HG03558 (cell line): ENCODE measurements around the gene BTBD8.

Experiments used
- ATAC-seq: cut with Tn5 transposase; IDR thresholded peaks from one replicate; pipeline ENCODE4 v1.9.1; 2021; ENCODE audit warnings: moderate number of reproducible peaks; ENCODE audit not compliant: unreplicated experiment; ENCODE audit errors: extremely low read depth

BTBD8 gene

GRCh38 chr1:92186081-92186480 lies 105.9 kb downstream of the BTBD8 start:
- ATAC-seq = no peak

GRCh38 chr1:92188436-92189255 lies 108.5 kb downstream of the BTBD8 start:
- ATAC-seq = no peak

DNA sequence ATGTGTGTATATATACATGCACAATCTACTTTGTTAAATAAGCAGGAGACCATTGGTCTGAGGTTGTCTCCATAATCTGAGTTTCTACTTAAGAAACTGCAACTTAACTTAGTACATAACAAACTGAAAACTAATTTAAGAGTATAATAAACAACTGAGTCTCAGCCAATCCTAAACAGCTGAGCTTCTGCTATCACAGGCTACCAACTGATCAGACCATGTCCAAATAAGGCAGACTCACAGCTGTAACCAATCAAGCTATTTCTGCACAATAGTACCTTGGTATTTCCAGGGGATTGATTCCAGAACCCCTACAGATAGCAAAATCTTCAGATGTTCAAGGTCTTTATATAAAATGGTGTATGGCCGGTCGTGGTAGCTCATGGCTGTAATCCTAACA lies 111.6 kb downstream of the BTBD8 start:
- ATAC-seq = no peak

DNA sequence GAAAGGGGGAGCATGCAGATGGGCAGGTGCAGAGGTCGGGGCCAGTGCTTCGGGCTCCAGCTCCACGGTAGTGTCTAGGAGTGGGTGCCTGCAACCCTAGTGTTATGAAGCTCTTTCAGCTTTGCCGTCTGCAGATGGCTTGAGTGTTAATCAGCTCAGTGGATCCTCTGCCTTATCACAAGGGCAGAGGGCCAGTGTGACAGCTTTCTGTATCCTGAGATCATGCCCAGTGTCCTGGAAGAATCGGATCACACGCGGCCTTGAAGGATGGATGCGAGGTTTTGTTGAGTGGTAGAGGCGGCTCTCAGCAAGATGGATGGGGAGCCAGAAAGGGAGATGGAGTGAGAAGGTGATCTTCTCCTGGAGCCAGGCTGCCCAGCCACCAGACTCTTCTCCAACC lies 112.1 kb downstream of the BTBD8 start:
- ATAC-seq = no peak

DNA sequence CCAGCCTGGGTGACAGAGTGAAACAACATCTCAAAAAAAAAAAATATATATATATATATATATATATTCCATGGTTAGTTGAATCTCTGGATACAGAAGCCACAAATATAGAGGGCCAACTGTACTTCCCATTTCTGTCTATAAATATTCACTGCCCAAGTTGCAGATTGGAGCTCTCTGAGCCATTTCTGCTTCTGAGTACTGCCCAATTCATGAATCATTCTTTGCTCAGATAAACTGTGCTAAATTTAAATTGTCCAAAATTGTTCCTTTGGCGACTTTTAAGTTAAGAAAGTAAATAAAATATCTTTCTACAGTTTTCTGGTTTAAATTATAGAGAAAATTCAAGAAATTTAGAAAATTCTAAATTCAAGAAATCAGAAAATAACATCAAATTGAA lies 114.4 kb downstream of the BTBD8 start:
- no peak for ATAC-seq

DNA sequence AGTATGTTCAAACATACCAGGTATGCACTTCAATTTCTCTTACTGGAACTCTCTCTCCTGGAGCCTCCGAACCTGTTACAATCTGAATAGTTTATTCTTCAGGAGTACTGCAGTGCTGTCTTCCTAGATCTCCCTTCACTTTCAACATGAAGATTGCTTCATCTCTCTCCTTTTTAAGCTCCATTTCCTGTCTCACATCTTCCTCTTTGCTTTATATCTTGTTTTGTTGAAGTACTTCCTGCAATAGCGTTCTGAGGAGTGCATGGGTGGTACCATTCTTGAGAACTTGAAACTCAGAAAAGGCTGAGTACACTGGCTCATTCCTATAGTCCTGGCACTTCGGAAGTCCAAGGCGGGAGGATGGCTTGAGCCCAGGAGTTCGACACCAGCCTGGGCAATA lies 121.8 kb downstream of the BTBD8 start:
- no peak for ATAC-seq

DNA sequence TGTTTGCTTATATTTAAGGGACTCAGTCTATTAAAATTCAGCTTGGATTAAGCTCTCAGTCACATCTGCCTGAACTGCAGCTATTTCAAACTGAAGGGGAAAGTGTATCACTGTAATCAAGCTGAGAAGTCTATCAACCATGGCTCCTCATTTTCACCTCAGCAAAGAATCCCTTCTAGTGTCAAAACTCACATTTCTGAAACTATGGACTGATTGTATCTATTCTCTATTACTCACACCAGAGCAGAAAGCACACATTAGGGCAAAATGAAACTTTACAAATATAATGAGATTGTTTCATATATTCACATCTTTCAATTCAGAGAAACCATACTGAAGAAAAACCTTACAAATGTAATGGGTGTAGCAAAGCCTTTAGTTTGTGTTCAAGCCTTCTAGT lies 123.0 kb downstream of the BTBD8 start:
- no peak for ATAC-seq

DNA sequence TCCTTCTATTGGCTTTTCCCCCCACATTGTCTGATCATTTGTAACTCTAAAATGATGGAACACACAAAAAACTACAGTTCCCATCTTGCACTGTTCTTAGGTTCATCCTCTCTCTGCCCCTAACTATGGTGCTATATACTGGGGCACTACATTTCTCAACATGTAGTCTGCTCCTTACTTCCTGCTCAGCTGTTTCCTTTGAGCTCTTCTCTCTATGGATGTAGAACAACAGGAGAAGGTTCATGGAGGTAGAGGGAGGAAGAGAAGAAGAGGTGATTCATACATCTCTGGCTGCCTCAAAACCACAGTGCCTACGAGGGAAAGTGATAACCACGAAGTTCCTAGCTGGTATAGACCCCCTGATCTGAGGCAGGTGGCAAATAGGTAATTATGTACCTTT lies 130.6 kb downstream of the BTBD8 start:
- no peak for ATAC-seq

- ATAC-seq = no peak
These were observed 131.0 kb downstream of the BTBD8 start for GRCh38 chr1:92211166-92211565.

DNA sequence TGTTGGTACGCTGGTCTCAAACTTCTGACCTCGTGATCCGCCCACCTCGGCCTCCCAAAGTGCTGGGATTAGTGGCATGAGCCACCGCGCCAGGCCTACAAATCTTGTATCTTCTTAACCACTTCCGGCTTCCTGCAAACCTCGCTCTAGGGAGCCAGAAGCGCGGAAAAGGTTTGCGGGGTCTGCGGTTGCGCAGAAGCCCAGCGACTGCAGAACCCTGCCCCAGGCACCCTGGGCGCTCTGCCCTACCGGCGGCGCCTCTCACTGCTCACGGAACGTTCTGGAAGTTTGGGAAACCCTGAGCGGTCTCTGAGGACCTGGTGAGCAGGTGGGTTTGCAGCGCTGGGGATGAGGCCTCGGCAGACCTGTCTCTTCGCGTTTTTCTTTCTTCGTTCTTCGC lies 137.6 kb downstream of the BTBD8 start, which contains the start of gene C1orf146:
Gene C1orf146, plus strand, starts transcription at position 195 of the 400 bp plus-strand sequence. CDS start 13,506 bp downstream, outside the sequence.
- no peak for ATAC-seq

DNA sequence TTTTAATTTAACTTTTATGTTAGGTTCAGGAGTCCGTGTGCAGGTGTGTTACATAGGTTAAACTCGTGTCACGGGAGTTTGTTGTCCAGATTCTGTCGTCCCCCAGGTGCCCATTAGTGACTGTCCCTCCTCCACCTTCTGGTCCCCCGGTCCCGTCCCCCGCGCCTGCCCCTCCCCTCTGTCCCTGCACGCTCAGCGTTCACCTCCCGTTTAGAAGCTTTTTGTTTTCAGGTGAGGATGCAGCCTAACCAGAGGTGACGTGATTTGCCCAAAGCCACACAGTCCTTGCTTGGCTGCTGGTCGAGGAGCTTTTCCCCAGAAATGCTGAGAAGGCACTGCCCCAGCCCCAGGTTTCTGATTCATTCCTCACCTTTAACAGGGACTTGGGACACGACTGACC lies 138.4 kb downstream of the BTBD8 start:
- ATAC-seq = no peak

GRCh38 chr1:92219028-92219427 lies 138.9 kb downstream of the BTBD8 start:
- ATAC-seq = no peak

DNA sequence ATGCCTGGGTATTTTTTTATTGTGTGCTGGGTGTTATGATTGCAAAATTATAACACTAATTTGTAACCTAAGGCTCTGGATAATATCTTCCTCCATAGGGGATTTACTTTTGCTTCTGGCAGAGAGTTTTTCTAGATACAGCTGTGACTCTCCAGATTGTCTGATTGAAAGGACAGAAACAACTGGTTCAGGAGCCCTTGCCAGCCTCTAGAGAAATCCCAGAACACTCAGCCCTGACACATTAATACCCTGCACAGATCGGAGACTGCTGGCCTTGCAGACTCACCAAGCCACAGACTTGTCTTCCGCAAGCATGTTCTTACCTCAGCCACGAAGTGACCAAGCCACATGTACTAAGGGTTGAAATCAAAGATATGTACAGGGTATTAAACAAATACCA lies 148.3 kb downstream of the BTBD8 start:
- ATAC-seq = no peak

GRCh38 chr1:92230736-92231135 lies 150.6 kb downstream of the BTBD8 start:
- ATAC-seq = no peak
